Mucosa of stomach (tissue), 1 donor: Measurements from ENCODE around the gene OR51V1.

Source experiments
- H3K27me3 ChIP-seq: one replicate; pipeline ENCODE4 v1.7.0; 2013; ENCODE audit warnings: mild to moderate bottlenecking, low read length; ENCODE audit not compliant: control insufficient read depth, insufficient read depth
- H3K36me3 ChIP-seq: one replicate; pipeline ENCODE4 v1.7.0; 2013; ENCODE audit warnings: low read length; ENCODE audit not compliant: control insufficient read depth, insufficient read depth
- H3K4me1 ChIP-seq: one replicate; pipeline ENCODE4 v1.7.0; 2013; ENCODE audit warnings: mild to moderate bottlenecking, low read length; ENCODE audit not compliant: control insufficient read depth, insufficient read depth
- H3K4me3 ChIP-seq: one replicate; pipeline ENCODE4 v1.7.0; 2013; ENCODE audit warnings: low read length
- H3K9ac ChIP-seq: one replicate; pipeline ENCODE4 v1.7.0; 2013; ENCODE audit warnings: mild to moderate bottlenecking, low read length, moderate library complexity
- H3K9me3 ChIP-seq: one replicate; pipeline ENCODE4 v1.7.0; 2013; ENCODE audit warnings: mild to moderate bottlenecking, low read length, moderate library complexity; ENCODE audit not compliant: control insufficient read depth
- donor health status: Pancreatic carcinoma.

Gene OR51V1

GRCh38 chr11:5240056-5240455 is 39.6 kb upstream of the OR51V1 start:
- Histone ChIP-seq H3K4me1 (no peaks in the 10 kb centered on the region), H3K27me3 (no peaks in the 10 kb centered on the region), H3K36me3 (no peaks in the 10 kb centered on the region), H3K9me3 (no peaks in the 10 kb centered on the region), H3K9ac (no peak overlapping the region), H3K4me3 (no peak overlapping the region)

DNA sequence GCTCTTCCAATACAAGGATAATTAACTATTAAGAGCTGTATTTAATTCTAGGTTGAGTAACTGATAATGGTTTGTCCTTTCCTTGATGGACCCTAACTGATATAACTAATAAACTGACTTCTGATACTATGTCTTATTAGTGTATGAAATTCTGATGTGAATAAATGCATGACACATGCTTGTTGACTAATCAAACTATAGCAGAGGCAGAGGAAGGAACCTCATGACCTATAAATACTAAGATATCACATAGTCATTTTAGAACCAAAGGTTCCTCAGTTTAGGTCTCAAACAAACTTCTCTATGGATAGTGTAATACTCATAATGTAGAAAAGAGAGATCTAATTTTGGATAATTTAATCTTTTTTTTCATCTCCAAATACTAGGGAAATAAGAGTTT is 38.6 kb upstream of the OR51V1 start:
- Histone ChIP-seq H3K36me3 (no peaks in the 10 kb centered on the region), H3K9ac (no peak overlapping the region), H3K9me3 (no peaks in the 10 kb centered on the region), H3K27me3 (no peaks in the 10 kb centered on the region), H3K4me3 (no peak overlapping the region), H3K4me1 (no peaks in the 10 kb centered on the region)

DNA sequence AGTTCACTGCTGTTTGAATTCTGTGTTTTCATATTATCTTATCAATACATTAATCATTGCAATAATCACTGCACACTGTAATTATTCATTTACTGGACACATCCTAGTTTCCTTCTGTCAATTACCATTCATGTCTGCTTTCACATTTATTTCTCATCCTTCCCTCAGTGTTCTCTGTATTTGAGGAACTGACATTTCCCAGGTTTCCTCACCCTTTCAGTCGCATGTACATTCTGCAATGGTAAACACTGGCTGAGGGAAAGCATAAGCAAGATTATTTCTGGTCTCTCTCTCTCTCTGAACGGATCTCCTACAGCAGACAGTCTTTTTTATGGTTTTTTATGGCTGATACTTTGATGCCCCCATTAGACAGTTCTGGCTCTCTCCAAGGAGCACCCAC is 38.0 kb upstream of the OR51V1 start:
- Histone ChIP-seq H3K36me3 (no peaks in the 10 kb centered on the region), H3K9me3 (no peaks in the 10 kb centered on the region), H3K4me1 (no peaks in the 10 kb centered on the region), H3K4me3 (no peak overlapping the region), H3K9ac (no peak overlapping the region), H3K27me3 (no peaks in the 10 kb centered on the region)

DNA sequence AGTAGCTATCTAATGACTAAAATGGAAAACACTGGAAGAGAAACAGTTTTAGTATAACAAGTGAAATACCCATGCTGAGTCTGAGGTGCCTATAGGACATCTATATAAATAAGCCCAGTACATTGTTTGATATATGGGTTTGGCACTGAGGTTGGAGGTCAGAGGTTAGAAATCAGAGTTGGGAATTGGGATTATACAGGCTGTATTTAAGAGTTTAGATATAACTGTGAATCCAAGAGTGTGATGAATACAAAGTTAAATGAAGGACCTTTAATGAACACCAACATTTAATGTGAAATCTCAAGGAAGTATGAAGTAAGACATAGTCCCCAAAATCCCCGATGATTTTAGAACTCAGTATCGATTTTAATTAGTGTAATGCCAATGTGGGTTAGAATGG is 36.9 kb upstream of the OR51V1 start:
- Histone ChIP-seq H3K4me3 (no peak overlapping the region), H3K9me3 (no peaks in the 10 kb centered on the region), H3K36me3 (no peaks in the 10 kb centered on the region), H3K4me1 (no peaks in the 10 kb centered on the region), H3K27me3 (no peaks in the 10 kb centered on the region), H3K9ac (no peak overlapping the region)

DNA sequence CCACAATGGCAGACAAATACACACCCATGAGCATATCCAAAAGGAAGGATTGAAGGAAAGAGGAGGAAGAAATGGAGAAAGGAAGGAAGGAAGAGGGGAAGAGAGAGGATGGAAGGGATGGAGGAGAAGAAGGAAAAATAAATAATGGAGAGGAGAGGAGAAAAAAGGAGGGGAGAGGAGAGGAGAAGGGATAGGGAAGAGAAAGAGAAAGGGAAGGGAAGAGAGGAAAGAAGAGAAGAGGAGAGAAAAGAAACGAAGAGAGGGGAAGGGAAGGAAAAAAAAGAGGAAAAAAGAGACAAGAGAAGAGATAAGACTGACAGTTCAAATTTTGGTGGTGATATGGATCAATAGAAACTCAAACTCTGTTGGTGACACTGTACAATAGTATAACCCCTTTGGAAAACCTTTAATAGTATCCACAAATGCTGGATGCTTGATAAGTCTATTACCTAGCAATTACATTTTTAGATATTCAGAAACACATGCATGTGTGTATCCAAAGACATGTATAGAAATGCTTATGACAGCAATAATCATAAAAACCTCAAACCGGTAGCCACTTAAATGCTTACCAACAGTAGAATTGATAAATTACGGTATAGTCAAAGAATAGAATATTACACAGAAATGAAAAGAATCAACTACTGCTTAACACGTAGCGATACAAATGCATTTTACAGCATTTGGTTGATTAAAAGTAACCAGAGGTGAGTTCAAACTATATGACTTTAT is 35.0 kb upstream of the OR51V1 start:
- Histone ChIP-seq H3K9me3 (no peaks in the 10 kb centered on the region), H3K4me1 (no peaks in the 10 kb centered on the region), H3K27me3 (no peaks in the 10 kb centered on the region), H3K9ac (no peak overlapping the region), H3K4me3 (no peak overlapping the region), H3K36me3 (no peaks in the 10 kb centered on the region)

GRCh38 chr11:5234381-5234834 is 33.9 kb upstream of the OR51V1 start, which contains the start of gene HBD:
Gene HBD, minus strand, starts transcription at chr11:5234483. Its CDS starts 50 bp downstream, at chr11:5234433.
- H3K9ac ChIP-seq: no peak within 1 kb of the TSS
- no peaks in the 10 kb centered on the region for H3K4me1 ChIP-seq
- no peaks in the 10 kb centered on the region for H3K27me3 ChIP-seq
- no peaks in the 10 kb centered on the region for H3K36me3 ChIP-seq
- H3K9me3 ChIP-seq: no peaks in the 10 kb centered on the region
- no peak within 1 kb of the TSS for H3K4me3 ChIP-seq

- H3K9ac ChIP-seq: no peak overlapping the region
- H3K27me3 ChIP-seq: no peaks in the 10 kb centered on the region
- no peaks in the 10 kb centered on the region for H3K4me1 ChIP-seq
- no peaks in the 10 kb centered on the region for H3K9me3 ChIP-seq
- H3K4me3 ChIP-seq: no peak overlapping the region
- H3K36me3 ChIP-seq: no peaks in the 10 kb centered on the region
Observed at GRCh38 chr11:5233307-5233706, 32.8 kb upstream of the OR51V1 start.

DNA sequence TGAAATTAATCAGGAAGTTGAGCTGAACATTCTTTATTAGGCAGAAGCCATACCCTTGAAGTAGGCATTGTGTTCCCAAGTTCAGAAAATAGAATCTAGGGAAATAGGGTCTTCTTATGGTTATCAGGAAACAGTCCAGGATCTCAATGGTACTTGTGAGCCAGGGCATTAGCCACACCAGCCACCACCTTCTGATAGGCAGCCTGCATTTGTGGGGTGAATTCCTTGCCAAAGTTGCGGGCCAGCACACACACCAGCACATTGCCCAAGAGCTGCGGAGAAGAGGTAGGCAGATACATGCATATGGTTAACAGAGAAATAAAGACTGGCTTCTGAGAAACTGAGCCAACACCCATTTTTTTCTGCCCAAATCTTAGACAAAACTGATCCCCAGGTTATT is 32.3 kb upstream of the OR51V1 start:
- H3K9me3 ChIP-seq: no peaks in the 10 kb centered on the region
- H3K4me1 ChIP-seq: no peaks in the 10 kb centered on the region
- H3K4me3 ChIP-seq: no peak overlapping the region
- no peaks in the 10 kb centered on the region for H3K36me3 ChIP-seq
- H3K27me3 ChIP-seq: no peaks in the 10 kb centered on the region
- H3K9ac ChIP-seq: no peak overlapping the region

DNA sequence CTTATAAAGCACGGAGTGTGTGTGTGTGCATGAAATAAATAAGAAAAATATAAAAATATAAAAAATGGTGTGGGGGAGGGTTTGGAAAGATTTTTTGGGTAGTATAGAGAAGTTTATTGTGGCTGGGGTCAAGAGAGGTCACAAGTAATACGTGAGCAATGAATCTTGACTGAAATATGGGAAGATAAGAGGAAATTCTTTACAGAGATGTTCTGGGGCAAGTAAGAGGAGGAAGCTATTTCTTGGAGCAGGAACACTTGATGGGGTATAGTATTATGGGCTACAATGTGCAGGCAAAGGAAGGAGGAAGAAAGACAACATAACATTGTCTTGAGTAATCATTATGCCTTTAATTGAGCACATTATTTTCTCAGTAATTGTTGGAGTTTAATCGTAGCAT is 31.7 kb upstream of the OR51V1 start:
- Histone ChIP-seq H3K36me3 (no peaks in the 10 kb centered on the region), H3K4me1 (no peaks in the 10 kb centered on the region), H3K4me3 (no peak overlapping the region), H3K9ac (no peak overlapping the region), H3K27me3 (no peaks in the 10 kb centered on the region), H3K9me3 (no peaks in the 10 kb centered on the region)

GRCh38 chr11:5231111-5231510 is 30.6 kb upstream of the OR51V1 start:
- H3K9ac ChIP-seq: no peak overlapping the region
- H3K27me3 ChIP-seq: no peaks in the 10 kb centered on the region
- H3K36me3 ChIP-seq: no peaks in the 10 kb centered on the region
- H3K4me3 ChIP-seq: no peak overlapping the region
- no peaks in the 10 kb centered on the region for H3K4me1 ChIP-seq
- no peaks in the 10 kb centered on the region for H3K9me3 ChIP-seq

DNA sequence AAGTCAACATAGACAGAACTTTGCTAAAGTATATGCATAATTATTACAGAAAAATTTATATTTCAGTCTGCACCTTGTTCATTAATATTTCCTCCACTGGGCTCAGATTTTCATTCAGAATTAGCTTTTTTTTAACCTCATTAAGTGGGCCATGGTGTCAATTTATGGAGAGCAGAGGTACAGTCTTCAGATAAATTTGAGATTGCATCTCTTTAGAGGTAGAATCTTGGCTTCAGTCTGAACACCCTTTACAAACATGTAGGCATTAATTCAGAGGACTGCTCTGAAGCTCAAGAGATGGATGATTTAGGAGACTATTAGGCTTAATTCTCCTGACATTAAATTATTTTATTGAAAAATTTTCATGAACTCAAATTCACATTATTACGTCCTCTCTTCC is 29.8 kb upstream of the OR51V1 start:
- no peaks in the 10 kb centered on the region for H3K36me3 ChIP-seq
- H3K9me3 ChIP-seq: no peaks in the 10 kb centered on the region
- no peaks in the 10 kb centered on the region for H3K27me3 ChIP-seq
- no peak overlapping the region for H3K9ac ChIP-seq
- H3K4me1 ChIP-seq: no peaks in the 10 kb centered on the region
- no peak overlapping the region for H3K4me3 ChIP-seq

DNA sequence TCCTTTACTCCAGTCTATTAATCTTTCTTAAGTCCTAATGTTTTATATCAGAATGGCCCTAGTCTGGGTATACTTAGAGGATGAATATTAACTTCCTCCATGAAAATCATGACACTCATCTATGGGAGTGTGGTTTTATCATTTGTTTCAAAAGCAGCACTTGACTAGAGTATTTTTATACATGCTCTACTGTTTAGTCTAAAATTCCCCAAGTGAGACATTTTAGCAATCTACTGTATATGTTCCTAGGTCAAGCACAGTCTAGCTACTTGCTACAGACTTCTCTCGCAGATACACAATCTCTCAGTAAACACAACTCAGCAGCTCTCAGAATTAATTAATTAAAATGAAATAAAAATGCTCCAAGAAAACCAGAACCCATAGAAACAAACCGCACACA is 29.3 kb upstream of the OR51V1 start:
- no peaks in the 10 kb centered on the region for H3K27me3 ChIP-seq
- H3K36me3 ChIP-seq: no peaks in the 10 kb centered on the region
- no peak overlapping the region for H3K4me3 ChIP-seq
- H3K9ac ChIP-seq: no peak overlapping the region
- no peaks in the 10 kb centered on the region for H3K4me1 ChIP-seq
- H3K9me3 ChIP-seq: no peaks in the 10 kb centered on the region

GRCh38 chr11:5229356-5229755 is 28.9 kb upstream of the OR51V1 start:
- no peaks in the 10 kb centered on the region for H3K36me3 ChIP-seq
- H3K27me3 ChIP-seq: no peaks in the 10 kb centered on the region
- no peak overlapping the region for H3K4me3 ChIP-seq
- H3K9ac ChIP-seq: no peak overlapping the region
- H3K9me3 ChIP-seq: no peaks in the 10 kb centered on the region
- H3K4me1 ChIP-seq: no peaks in the 10 kb centered on the region
